Thymus (tissue), 11 donors: Measurements from ENCODE around the gene SYT15. TPM values are rescaled to one million over a fixed set of nuclear protein-coding genes. Genes with fewer than 3 reads are reported as not detected.
A peak's percentile ranks its signal among the peaks of the same experiment; 100 is the strongest.
"Not testable (repeated sequence)": the region's sequence is repeated elsewhere in the genome, so short reads cannot be mapped to it uniquely, and the experiment has no call there.

ENCODE experiments used
- DNase-seq, 9 donors: peaks; one replicate each; pipeline ENCODE4 v3.0.0-alpha.2; 2013; ENCODE audit warnings: low spot score in 9 of 9, low read depth in 6 of 9, missing footprints in 1 of 9
- H3K27ac ChIP-seq, 2 donors: one replicate each; pipeline ENCODE4 v1.5.1; 2013; ENCODE audit warnings: control low read depth in 1 of 2, low read depth in 1 of 2, low read length in 1 of 2, mild to moderate bottlenecking in 1 of 2, moderate library complexity in 1 of 2
- H3K27me3 ChIP-seq, 2 donors: one replicate each; pipeline ENCODE4 v1.5.1; 2013; ENCODE audit warnings: low read length in 1 of 2; ENCODE audit not compliant: control insufficient read depth in 2 of 2, insufficient read depth in 1 of 2
- H3K36me3 ChIP-seq, 2 donors: one replicate each; pipeline ENCODE4 v1.5.1; 2013; ENCODE audit warnings: low read length in 1 of 2, mild to moderate bottlenecking in 1 of 2, moderate library complexity in 1 of 2; ENCODE audit not compliant: control insufficient read depth in 2 of 2, insufficient read depth in 2 of 2
- H3K4me1 ChIP-seq, 2 donors: one replicate each; pipeline ENCODE4 v1.5.1; 2013; ENCODE audit warnings: low read length in 2 of 2; ENCODE audit not compliant: control insufficient read depth in 2 of 2, insufficient read depth in 2 of 2
- H3K4me3 ChIP-seq, 2 donors: one replicate each; pipeline ENCODE4 v1.5.1; 2013; ENCODE audit warnings: low read length in 2 of 2, control low read depth in 1 of 2, mild to moderate bottlenecking in 1 of 2
- H3K9me3 ChIP-seq, 2 donors: one replicate each; pipeline ENCODE4 v1.5.1; 2013; ENCODE audit warnings: low read length in 1 of 2, mild to moderate bottlenecking in 1 of 2; ENCODE audit not compliant: control insufficient read depth in 2 of 2, insufficient read depth in 1 of 2
- WGBS: extraction: QIAGEN DNeasy Blood & Tissue Kit; methylation state at CpG from one replicate; pipeline ENCODE4 v1.1.7; 2013; 5-methylcytosine and 5-hydroxymethylcytosine counted together
- polyA plus RNA-seq: library from polyadenylated mRNA; stranded (reverse); fragments of 200-250 nt; gene quantifications from one replicate; pipeline ENCODE4 v1.2.3, GENCODE V29; 2013
- total RNA-seq: library from RNA; stranded (reverse); fragments of 120-200 nt; gene quantifications from one replicate; pipeline ENCODE4 v1.2.4, GENCODE V29; 2013
- donor health status: healthy.

SYT15 gene
- total and polyA plus RNA-seq, 2 donors, result 0.80 to 2.6 TPM

GRCh38 chr10:46565591-46566332, 13.2 kb upstream of the SYT15 start:
- H3K27ac ChIP-seq, H3K4me1 ChIP-seq, H3K36me3 ChIP-seq, H3K9me3 ChIP-seq, H3K27me3 ChIP-seq, H3K4me3 ChIP-seq: not testable (repeated sequence)
- DNase-seq, result peak in 8 of 9 donors; percentile 27 to 76 (median 56)
- 9% methylated on average over 4 of the region's 6 CpGs for WGBS

- not testable (repeated sequence) for H3K27me3 ChIP-seq, H3K27ac ChIP-seq, H3K36me3 ChIP-seq, H3K4me1 ChIP-seq, H3K4me3 ChIP-seq, H3K9me3 ChIP-seq, DNase-seq
- 97% methylated on average over 3 of the region's 9 CpGs for WGBS
Observed at GRCh38 chr10:46567151-46567550, 11.8 kb upstream of the SYT15 start.

- H3K36me3 ChIP-seq, result not testable (repeated sequence)
- WGBS, result no CpG with 5 or more reads among the region's 2 CpGs
Observed at GRCh38 chr10:46570655-46571054, 8.3 kb upstream of the SYT15 start.

GRCh38 chr10:46572765-46573164, 6.2 kb upstream of the SYT15 start:
- not testable (repeated sequence) for H3K9me3 ChIP-seq, DNase-seq, H3K36me3 ChIP-seq, H3K27ac ChIP-seq, H3K27me3 ChIP-seq, H3K4me1 ChIP-seq, H3K4me3 ChIP-seq
- 42% methylated on average over 3 of the region's 4 CpGs for WGBS

More at GRCh38 chr10:46570655-46571054, 8.3 kb upstream of the SYT15 start:
- not testable (repeated sequence) for DNase-seq, H3K4me3 ChIP-seq, H3K9me3 ChIP-seq, H3K4me1 ChIP-seq, H3K27me3 ChIP-seq, H3K27ac ChIP-seq

GRCh38 chr10:46573314-46573713, 5.6 kb upstream of the SYT15 start:
- WGBS, result 90% methylated on average over 4 of the region's 5 CpGs
- H3K27me3 ChIP-seq, H3K4me1 ChIP-seq, DNase-seq, H3K4me3 ChIP-seq, H3K9me3 ChIP-seq, H3K36me3 ChIP-seq, H3K27ac ChIP-seq: not testable (repeated sequence)

- not testable (repeated sequence) for H3K27me3 ChIP-seq, H3K36me3 ChIP-seq, H3K4me3 ChIP-seq, DNase-seq, H3K4me1 ChIP-seq, H3K27ac ChIP-seq, H3K9me3 ChIP-seq
- WGBS, result 96% methylated on average over 3 of the region's 4 CpGs
Observed at GRCh38 chr10:46573884-46574283, 5.0 kb upstream of the SYT15 start.

- not testable (repeated sequence) for H3K4me1 ChIP-seq, H3K9me3 ChIP-seq, H3K4me3 ChIP-seq, H3K27me3 ChIP-seq, H3K36me3 ChIP-seq, H3K27ac ChIP-seq, DNase-seq
- WGBS, result 61% methylated on average over 40 of the region's 50 CpGs
Observed at GRCh38 chr10:46577624-46578473, 1.1 kb upstream of the SYT15 start.

- H3K4me3 ChIP-seq, H3K36me3 ChIP-seq, H3K4me1 ChIP-seq, H3K9me3 ChIP-seq, H3K27me3 ChIP-seq, H3K27ac ChIP-seq, DNase-seq: not testable (repeated sequence)
- WGBS, result 61% methylated on average over 13 of the region's 21 CpGs
Observed at GRCh38 chr10:46579378-46579777, 450 bp downstream of the SYT15 start.

GRCh38 chr10:46581997-46582396, 3.1 kb downstream of the SYT15 start:
- H3K36me3 ChIP-seq, H3K4me1 ChIP-seq, H3K9me3 ChIP-seq, H3K4me3 ChIP-seq, H3K27me3 ChIP-seq, DNase-seq, H3K27ac ChIP-seq: not testable (repeated sequence)
- WGBS, result 95% methylated on average over 8 of the region's 12 CpGs
